Right lobe of liver (tissue), 4 donors: ENCODE measurements around the gene CDKAL1.

Experiments used
- CTCF ChIP-seq, 4 donors: fragments of 200-600 bp in 3 of 4; fragments of 450-650 bp in 1 of 4; IDR thresholded peaks; one replicate each; pipeline versions ENCODE4 v1.5.1 to v1.8.0; 2016 to 2022; ENCODE audit warnings: antibody characterized with exemption in 4 of 4, mild to moderate bottlenecking in 2 of 4
- POLR2A ChIP-seq: fragments of 450-650 bp; IDR thresholded peaks from one replicate; pipeline ENCODE4 v1.6.1; 2017; ENCODE audit warnings: antibody characterized with exemption, mild to moderate bottlenecking
- donor health status: DM: no; HTN: no; CAD: no.
- donor health status: DM: no; HTN: no; CAD: no.
- donor health status: DM: no; HTN: yes; CAD: no.

GRCh38 chr6:20661721-20662120 lies 127.5 kb downstream of the CDKAL1 start:
- TF ChIP-seq CTCF (IDR thresholded peaks at IDR 0.05) (no peak), POLR2A (no peak)
